Kidney epithelial cell (primary cell): ENCODE results near the gene SCAANT1. TPM values are rescaled to one million over a fixed set of nuclear protein-coding genes. Genes with fewer than 3 reads are reported as not detected.

Source experiments
- DNase-seq: peaks from one replicate; pipeline ENCODE4 v3.0.0-alpha.2; 2010; ENCODE audit warnings: low read depth
- H3K27me3 ChIP-seq: 2 replicates; pipeline ENCODE4 v1.6.0; 2011; ENCODE audit warnings: low read length; ENCODE audit not compliant: control insufficient read depth, insufficient read depth
- H3K36me3 ChIP-seq: 2 replicates; pipeline ENCODE4 v1.5.1; 2011; ENCODE audit warnings: low read length; ENCODE audit not compliant: control insufficient read depth, insufficient read depth
- H3K4me3 ChIP-seq: 2 replicates; pipeline ENCODE4 v1.5.1; 2011; ENCODE audit warnings: low read depth, mild to moderate bottlenecking, control low read depth, low read length
- CTCF ChIP-seq: IDR thresholded peaks from 2 replicates; pipeline ENCODE4 v1.5.1; 2011; ENCODE audit warnings: mild to moderate bottlenecking, moderate library complexity, low read length, control low read depth, inconsistent platforms; ENCODE audit not compliant: insufficient read depth, poor library complexity, severe bottlenecking
- total RNA-seq: library from RNA; depleted of rRNA; stranded (reverse); fragments of >200 nt; gene quantifications from 2 replicates; pipeline ENCODE4 v1.2.3, GENCODE V29; 2015

SCAANT1 gene
- not detected in 2 replicates for total RNA-seq

- TF ChIP-seq CTCF: no peak
- H3K4me3 ChIP-seq: peak within 1 kb of the TSS; percentile 71
These were observed at the start of gene SCAANT1 for GRCh38 chr3:63911873-63912767. TSS of gene SCAANT1 (minus strand) at chr3:63912383.

GRCh38 chr3:63961891-63962290 is 49.7 kb upstream of the SCAANT1 start:
- peak; percentile 55 for TF ChIP-seq CTCF

More at GRCh38 chr3:63911873-63912767, at the start of gene SCAANT1:
- Histone ChIP-seq H3K27me3 (no peaks in the 10 kb centered on the region), H3K36me3 (no peaks in the 10 kb centered on the region)
- DNase-seq: peak; percentile 53

GRCh38 chr3:63960048-63960711 is 48.0 kb upstream of the SCAANT1 start:
- H3K27me3 ChIP-seq: no peaks in the 10 kb centered on the region
- H3K4me3 ChIP-seq: no peak overlapping the region
- no peaks in the 10 kb centered on the region for H3K36me3 ChIP-seq
- TF ChIP-seq CTCF: no peak
- DNase-seq: no peak

More at GRCh38 chr3:63961891-63962290, 49.7 kb upstream of the SCAANT1 start:
- no peak for DNase-seq
- Histone ChIP-seq H3K4me3 (no peak overlapping the region), H3K36me3 (no peaks in the 10 kb centered on the region), H3K27me3 (no peaks in the 10 kb centered on the region)

- DNase-seq: no peak
- Histone ChIP-seq H3K27me3 (no peaks in the 10 kb centered on the region), H3K36me3 (no peaks in the 10 kb centered on the region), H3K4me3 (no peak overlapping the region)
- TF ChIP-seq CTCF: no peak
These were observed 47.0 kb upstream of the SCAANT1 start for GRCh38 chr3:63959146-63959545.

GRCh38 chr3:63955830-63956545 is 43.8 kb upstream of the SCAANT1 start:
- no peaks in the 10 kb centered on the region for H3K36me3 ChIP-seq
- H3K4me3 ChIP-seq: no peak overlapping the region
- no peaks in the 10 kb centered on the region for H3K27me3 ChIP-seq
- DNase-seq: no peak
- no peak for TF ChIP-seq CTCF
